HG02981 (cell line): ENCODE measurements around the gene SYNGAP1.
"Not testable (repeated sequence)": the region's sequence is repeated elsewhere in the genome, so short reads cannot be mapped to it uniquely, and the experiment has no call there.

Source experiments
- ATAC-seq: cut with Tn5 transposase; IDR thresholded peaks from one replicate; pipeline ENCODE4 v1.9.1; 2021; ENCODE audit warnings: mild to moderate bottlenecking, moderate library complexity; ENCODE audit not compliant: unreplicated experiment

Gene SYNGAP1

DNA sequence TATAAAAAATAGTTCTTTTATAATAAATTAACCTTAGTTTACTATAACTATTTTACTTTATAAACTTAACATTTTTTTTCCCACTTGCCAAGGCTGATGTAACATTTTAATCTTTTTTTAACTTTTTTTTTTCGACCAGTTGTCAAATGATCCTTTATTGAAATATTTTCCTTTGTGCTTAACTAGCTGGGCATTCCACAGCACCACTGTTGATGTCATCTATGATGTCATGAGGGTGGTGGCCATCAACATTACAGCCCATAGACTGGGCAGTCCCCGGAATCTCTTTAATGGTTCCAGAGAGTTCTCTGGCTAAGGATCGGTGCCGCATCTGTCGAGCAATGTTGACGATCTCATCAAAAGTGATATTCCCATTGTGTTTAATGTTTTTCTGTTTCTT lies 20.0 kb upstream of the SYNGAP1 start:
- not testable (repeated sequence) for ATAC-seq

DNA sequence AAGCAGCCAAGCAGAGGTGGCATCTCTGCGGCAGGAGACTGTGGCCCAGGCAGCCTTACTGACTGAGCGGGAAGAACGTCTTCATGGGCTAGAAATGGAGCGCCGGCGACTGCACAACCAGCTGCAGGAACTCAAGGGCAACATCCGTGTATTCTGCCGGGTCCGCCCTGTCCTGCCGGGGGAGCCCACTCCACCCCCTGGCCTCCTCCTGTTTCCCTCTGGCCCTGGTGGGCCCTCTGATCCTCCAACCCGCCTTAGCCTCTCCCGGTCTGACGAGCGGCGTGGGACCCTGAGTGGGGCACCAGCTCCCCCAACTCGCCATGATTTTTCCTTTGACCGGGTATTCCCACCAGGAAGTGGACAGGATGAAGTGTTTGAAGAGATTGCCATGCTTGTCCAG lies 15.0 kb upstream of the SYNGAP1 start:
- no peak for ATAC-seq

DNA sequence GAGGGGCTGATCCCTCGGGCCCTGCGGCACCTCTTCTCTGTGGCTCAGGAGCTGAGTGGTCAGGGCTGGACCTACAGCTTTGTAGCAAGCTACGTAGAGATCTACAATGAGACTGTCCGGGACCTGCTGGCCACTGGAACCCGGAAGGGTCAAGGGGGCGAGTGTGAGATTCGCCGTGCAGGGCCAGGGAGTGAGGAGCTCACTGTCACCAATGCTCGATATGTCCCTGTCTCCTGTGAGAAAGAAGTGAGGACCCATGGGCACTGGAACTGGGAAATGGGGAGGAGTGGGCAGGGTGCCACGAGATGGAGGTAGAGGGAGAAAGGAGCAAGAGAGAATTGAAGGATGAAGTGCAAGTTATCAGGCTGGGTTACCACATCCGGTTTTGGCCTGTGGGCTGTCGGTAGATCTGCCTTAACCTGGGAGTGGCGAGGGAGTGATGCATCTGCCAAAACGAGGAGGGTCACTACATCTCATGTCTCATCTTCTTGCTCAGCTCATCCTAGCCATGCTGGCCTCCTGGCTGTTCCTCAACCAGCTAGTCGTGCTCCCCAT lies 14.4 kb upstream of the SYNGAP1 start:
- no peak for ATAC-seq

DNA sequence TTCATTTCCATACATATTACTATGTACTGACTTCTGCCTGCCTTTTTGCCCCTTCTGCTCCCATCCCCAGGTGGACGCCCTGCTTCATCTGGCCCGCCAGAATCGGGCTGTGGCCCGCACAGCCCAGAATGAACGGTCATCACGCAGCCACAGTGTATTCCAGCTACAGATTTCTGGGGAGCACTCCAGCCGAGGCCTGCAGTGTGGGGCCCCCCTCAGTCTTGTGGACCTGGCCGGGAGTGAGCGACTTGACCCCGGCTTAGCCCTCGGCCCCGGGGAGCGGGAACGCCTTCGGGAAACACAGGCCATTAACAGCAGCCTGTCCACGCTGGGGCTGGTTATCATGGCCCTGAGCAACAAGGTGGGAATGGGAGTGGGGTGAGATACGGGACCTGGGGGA lies 13.7 kb upstream of the SYNGAP1 start:
- no peak for ATAC-seq

DNA sequence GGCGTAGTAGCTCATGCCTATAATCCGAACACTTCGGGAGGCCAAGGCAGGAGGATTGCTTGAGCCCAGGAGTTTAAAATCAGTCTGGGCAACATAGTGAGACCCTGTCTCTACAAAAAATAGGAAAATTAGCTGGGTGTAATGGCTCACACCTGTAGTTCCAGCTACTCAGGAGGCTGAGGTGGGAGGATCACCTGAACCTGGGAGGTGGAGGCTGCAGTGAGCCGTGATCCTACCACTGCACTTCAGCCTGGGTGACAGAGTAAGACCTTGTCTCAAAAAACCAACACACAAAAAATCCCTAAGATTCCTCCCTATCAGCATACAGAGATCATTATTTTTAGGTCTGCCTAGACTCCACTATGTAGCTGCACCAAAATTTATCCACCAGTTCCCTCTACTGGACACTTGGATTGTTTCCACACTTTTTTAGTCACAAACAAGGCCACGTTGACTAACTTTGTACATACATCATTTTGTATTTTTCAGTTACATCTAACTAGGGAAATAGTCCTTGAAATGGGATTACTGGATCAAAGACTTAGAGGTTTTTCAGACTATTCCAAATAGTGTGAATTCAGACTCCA lies 12.6 kb upstream of the SYNGAP1 start:
- no peak for ATAC-seq

DNA sequence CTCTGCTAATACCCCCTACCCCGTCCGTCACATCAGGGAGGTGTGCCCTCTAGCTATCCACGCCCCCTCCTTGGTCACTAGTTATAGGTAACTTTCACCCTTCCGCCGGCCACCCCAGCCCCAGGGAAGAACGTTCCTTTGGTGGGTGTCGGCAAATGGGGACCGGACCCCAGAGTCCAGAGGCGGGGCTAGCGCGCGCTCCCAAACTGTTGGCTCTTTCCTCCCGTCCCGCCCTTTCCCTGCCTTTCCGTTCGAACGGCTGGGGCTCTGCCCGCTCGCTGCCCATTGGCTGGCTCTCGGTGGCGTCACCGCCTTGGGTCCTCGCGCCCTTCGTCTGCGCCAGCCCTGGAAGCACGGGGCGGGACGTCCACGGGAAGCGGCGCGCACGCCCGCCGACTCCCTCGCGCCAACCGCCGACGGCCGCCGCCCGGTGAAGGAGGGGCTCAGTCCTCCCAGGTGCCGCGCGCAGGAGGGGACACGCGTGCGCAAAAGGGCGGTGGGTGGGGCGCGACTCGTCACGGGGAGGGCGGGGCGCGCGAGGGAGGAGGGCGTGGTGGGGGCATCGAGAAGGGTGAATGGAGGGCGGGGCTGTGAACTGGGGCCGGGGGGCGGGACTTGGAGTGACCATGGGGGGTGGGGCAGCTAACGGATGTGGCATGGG lies 9.7 kb upstream of the SYNGAP1 start:
- ATAC-seq: peak; percentile 79

DNA sequence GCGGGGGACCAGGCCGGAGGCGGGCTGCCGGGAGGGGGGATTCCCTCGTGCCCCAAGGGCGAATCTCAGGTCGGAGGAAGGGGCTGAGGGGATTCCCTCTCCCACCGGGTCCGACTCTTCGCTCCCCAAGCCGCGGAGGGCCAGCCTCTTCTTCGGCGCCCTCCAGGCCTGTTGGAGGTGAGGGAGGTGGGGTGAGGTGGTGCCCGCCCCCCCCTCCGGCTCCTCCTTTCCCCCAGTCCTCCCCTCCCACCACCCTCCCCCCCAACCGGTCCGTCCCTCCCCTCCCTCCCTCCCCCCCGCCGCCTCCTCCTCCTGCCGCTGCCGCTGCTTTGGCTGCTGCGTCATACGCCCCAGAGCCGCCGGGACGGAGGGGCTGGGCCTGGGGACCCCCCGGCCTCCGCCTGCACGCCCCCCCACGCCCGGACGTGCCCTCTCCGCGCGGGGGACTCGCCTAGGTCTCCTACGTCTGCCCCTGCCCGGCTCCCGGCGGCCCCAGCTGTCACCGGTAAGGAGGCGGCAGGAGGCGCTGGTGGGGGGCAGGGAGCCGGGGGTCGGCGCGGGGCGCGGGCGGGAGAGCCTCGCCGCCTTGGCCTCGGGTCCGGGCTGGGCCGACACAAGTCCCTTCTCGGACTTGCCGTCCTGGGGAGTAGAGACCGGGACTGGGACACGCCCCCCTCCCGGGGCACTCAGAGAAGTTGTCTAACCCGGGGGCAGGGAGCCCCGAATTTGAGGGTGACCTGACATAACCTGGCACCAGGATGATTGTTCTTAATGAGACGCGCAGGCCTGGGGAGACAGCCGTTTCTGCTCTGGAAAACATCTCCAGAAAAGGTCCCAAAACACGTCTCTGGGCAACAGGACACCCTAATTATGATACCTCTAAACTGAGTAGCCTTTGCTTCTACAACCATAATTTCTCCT lies 8.9 kb upstream of the SYNGAP1 start, which contains the start of gene PHF1:
PHF1 (plus strand) TSS at position 304 of the 921 bp plus-strand sequence. CDS start 1,250 bp downstream, outside the sequence.
- ATAC-seq: peak; percentile 37

DNA sequence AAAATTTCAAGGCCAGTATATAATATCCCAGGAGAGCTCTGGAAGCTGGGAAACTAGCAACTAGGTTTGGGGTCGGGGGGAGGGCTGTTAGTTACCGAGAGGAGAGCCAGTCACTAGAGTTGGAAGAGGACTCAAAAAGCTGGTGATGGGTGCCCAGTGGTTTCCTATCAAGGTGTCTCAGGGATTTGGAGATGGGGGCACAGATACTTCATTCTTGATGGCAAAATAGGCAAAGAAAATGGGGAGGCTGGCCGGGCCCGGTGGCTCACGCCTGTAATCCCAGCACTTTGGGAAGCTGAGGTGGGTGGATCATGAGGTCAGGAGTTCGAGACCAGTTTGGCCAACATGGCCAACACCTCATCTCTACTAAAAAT lies 8.2 kb upstream of the SYNGAP1 start:
- ATAC-seq: no peak

DNA sequence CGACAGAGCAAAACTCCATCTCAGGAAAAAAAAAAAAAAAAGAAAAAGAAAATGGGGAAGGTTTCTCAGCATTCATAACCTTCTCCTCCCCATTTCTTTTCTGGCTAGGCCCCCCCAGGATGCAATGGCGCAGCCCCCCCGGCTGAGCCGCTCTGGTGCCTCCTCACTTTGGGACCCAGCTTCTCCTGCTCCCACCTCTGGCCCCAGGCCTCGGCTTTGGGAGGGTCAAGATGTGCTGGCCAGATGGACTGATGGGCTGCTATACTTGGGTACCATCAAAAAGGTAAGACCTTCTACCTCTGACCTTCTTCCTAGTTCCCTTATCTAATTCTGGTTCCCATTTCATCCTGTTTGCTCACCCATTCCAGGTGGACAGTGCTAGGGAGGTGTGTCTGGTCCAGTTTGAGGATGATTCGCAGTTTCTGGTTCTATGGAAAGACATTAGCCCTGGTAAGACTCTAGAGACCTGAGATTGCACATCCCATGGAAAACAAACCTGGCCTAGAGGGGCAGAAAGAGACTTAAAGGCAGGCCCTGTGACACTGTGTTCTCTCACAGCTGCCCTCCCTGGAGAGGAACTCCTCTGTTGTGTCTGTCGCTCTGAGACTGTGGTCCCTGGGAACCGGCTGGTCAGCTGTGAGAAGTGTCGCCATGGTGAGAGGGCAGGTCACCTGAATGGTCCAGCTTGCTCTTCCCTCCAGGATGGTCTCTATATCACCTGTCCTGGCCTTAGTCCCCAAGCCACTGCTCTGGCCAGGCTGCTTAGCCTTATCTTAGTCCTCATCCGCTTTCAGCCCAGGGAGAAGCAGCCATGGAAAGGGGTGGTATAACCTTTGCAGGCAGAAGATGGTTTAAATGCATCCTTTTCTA lies 7.5 kb upstream of the SYNGAP1 start:
- ATAC-seq: no peak

DNA sequence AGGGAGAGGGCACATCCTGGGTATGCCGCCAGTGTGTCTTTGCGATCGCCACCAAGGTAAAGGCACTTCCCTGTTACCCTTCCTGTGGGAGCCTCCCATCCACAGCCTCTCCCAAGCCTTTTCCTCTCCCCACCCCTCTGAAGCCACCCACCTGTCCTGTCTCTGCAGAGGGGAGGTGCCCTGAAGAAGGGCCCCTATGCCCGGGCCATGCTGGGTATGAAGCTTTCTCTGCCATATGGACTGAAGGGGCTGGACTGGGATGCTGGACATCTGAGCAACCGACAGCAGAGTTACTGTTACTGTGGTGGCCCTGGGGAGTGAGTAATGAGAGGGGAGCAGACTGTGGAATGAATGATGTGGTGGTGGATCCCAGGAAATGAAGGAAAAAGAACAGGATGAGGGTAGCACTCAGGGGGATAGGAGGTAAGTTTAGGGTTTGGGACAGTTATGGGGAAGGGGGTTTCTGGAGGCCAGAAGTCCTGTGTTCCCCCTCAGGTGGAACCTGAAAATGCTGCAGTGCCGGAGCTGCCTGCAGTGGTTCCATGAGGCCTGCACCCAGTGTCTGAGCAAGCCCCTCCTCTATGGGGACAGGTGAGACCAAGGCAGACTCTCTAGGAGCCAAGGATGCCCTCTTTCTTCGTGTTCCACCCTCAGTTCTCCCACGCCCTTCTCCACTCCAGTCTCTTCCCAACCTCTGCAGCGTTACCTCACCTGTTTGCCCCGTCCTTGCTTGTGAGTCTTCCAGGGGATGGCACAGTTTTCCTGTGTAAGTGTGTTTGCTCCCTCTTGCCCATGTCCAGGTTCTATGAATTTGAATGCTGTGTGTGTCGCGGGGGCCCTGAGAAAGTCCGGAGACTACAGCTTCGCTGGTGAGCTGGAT lies 6.4 kb upstream of the SYNGAP1 start:
- ATAC-seq: no peak

DNA sequence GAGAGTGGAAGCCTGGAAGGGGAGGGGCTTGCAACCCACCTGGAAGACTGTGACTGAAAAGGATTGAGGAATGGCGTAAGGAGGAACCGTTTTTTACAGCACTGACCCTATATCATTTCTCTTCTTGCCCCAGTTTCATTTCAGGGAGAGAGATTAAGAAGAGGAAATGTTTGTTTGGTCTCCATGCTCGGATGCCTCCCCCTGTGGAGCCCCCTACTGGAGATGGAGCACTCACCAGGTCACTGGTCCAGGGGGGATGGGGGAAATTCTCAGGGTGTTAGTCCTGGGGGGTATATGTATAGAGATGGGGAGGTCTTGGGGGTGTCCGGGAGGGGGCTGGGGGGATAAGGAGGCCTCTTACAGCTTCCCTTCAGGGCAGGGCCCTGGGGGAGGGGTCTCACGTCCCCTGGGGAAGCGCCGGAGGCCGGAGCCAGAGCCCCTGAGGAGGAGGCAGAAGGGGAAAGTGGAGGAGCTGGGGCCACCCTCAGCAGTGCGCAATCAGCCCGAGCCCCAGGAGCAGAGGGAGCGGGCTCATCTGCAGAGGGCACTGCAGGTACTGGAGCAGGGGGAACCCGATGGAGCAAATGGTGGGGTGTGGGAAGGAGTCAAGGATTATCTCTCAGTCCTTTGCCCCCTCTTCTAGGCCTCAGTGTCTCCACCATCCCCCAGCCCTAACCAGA lies 5.1 kb upstream of the SYNGAP1 start:
- no peak for ATAC-seq

DNA sequence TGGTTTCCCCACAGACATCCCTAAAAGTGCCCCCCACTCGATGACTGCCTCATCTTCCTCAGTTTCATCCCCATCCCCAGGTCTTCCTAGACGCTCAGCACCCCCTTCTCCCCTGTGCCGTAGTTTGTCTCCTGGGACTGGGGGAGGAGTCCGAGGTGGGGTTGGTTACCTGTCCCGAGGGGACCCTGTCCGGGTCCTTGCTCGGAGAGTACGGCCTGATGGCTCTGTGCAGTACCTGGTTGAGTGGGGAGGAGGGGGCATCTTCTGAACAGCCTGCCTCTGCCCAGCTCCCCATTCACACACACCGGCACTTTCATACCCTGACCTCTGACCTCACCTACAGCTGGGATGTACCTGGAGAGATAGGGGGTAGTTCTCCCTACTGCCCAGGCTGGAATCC lies 4.0 kb upstream of the SYNGAP1 start:
- no peak for ATAC-seq

DNA sequence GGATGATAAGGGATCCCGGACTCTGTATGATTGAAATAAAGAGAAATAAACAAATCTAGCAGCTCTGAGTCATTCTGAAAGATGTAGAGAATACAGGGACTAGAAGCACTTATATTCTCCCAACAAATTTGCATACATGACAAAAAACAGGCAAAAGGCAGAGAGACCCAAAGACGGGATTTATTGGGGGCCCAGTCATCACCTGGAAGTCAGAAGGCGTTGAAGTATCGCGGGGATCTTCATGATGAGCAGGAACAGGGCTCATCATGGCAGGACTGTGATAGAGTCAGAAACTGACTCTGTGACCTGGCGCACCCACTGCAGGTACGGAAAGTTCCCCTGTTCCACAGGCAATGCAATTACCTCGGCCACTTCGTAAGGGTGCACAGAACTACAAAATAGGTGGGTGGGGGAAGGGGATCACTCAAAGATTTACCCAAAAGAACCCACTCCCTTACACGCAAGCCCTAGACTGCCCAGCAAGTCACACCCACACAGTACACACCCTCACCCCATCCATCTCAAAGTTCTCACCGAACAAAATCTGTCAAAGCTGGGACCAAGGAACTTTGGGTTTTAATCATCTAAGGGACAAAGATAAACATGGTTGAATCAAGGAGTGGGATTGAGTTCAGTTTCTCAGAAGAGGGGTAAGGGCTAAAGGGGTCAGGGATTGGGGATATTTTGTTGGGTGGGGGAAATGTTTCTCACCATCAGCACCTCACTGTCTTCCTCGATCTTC lies 3.3 kb upstream of the SYNGAP1 start:
- ATAC-seq: no peak

DNA sequence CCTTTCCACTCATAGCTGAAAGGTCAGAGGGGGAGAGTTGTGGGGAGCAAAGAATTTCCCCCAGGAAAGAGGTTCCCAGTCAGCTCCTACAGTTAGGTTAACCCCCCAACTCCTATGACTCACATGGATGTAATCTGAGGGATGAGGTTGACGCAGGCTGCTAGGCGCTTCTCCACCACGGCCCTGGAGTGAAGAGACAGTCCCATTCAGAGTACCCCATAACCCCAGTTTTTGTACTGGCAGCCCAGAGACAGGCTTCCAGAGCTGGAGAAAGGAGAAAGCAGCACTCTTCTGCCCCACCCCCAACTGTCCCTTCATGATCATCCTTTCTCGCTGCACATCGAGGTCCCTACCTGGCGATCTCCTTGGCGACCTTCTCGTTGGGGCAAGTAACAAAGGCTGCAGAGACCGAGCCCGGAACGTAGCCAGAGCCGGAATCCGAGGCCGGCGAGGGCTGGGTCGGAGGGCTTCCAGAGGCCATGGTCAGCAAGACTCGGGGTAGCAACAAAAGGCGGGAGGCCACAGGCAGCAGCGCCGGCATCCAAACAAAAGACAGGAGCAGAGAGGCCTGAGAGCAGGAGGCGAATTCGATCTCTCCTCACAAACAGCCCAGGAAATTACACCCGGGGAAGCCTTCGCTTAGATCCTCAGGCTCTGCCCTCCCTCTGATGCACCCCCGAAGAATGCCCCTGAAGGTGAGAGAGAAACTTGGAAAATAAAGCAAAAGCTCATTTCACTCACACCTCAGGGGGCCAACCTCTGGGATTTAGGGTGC lies 2.5 kb upstream of the SYNGAP1 start:
- no peak for ATAC-seq

DNA sequence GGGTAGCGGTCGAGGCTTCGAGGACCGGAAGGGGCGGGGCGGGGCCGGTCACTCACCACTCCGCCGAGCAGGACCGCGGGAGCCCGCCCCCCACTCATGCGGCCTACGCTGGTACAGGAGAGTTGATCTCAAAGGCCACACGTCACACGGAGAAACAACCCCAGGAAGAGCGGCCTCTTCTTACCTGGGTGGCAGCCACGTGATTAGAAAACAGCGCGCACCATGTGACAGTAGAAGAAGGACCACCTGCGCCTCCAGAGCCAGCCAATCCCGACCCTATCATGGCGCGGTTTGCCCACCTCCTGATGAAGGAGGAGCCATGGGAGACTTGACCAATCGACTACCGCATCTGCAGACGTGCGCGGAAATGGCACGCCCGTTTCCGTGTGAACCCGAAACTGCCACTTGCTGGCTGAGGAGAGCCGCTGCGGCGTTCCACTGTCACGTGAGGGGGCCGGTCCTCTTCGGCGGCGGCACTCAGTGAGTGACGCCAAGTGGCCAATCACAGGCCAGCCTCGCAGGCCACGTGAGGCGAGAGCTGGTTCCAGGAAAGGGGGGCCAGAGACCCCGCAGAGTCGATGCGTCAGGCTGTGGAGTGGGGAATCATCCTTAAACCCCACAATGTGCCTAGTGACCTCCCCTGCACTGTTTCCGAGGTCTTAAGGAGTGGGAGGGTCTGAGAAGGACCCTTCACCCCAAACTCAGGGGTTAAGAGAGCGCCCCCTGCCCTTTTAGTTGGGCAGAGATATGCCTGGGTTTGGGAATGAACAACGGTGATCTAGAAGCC lies 1.8 kb upstream of the SYNGAP1 start, which contains the start of gene CUTA:
CUTA (minus strand) TSS at position 205 of the 787 bp plus-strand sequence; CDS start at position 98, 107 bp downstream.
- ATAC-seq: peak; percentile 81

DNA sequence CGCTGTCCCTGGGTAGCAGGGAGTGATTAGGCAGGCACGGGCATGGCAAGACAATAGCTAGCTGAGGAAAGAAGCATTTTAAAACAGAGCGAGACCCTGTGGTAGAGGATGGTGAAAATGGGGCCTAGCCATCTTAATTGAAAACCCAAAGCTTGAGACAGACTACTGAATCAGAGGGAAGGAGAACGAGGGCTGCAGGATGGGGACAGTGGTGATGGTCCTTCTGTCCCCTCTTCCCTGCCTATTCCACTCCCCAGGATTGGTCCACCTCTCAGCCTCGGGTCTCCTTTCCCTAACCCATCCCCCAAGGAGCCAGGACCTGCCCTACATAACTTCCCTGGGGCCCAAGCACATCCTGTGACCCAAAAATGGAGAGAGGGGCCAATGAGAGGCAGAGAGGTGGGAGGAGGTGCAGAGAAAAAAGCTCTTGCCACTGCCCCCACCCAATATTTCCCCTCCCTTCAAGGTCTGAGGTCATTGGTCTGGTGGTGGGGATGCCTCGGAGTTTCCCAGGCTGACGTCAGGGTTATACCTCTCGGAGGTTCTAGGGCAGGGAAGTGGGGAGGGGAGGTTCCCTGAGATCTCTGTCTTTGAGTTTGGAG lies 1.1 kb upstream of the SYNGAP1 start:
- no peak for ATAC-seq
